ENCODE data around the gene ZNF714.

ZNF714 gene

GRCh38 chr19:21126078-21126477 lies 44.1 kb downstream of the ZNF714 start:
- Histone ChIP-seq H3K4me3 (ENCODE audit: low read depth, low read length) (no peak overlapping the region), H3K36me3 (no peaks in the 10 kb centered on the region)
- no peak for DNase-seq

GRCh38 chr19:21127001-21127400 lies 45.0 kb downstream of the ZNF714 start:
- TF ChIP-seq CTCF (IDR thresholded peaks at IDR 0.05; ENCODE audit: low read depth, low read length), result no peak
- Histone ChIP-seq H3K36me3 (no peaks in the 10 kb centered on the region), H3K27ac (no peak overlapping the region), H3K9me3 (ENCODE audit: severe bottlenecking) (no peaks in the 10 kb centered on the region), H3K27me3 (ENCODE audit: insufficient read depth, low read depth, severe bottlenecking) (no peaks in the 10 kb centered on the region), H3K4me3 (ENCODE audit: low read depth, low read length) (no peak overlapping the region)
- DNase-seq, result no peak

More at GRCh38 chr19:21126078-21126477, 44.1 kb downstream of the ZNF714 start:
- H3K9me3 ChIP-seq (ENCODE audit: severe bottlenecking), result no peaks in the 10 kb centered on the region
- no peaks in the 10 kb centered on the region for H3K27me3 ChIP-seq (ENCODE audit: insufficient read depth, low read depth, severe bottlenecking)
- no peak overlapping the region for H3K27ac ChIP-seq
- no peak for TF ChIP-seq CTCF (IDR thresholded peaks at IDR 0.05; ENCODE audit: low read depth, low read length)

- Histone ChIP-seq H3K27ac (no peak overlapping the region), H3K27me3 (ENCODE audit: insufficient read depth, low read depth, severe bottlenecking) (no peaks in the 10 kb centered on the region), H3K9me3 (ENCODE audit: severe bottlenecking) (no peaks in the 10 kb centered on the region), H3K4me3 (ENCODE audit: low read depth, low read length) (no peak overlapping the region), H3K36me3 (no peaks in the 10 kb centered on the region)
- no peak for DNase-seq
- no peak for TF ChIP-seq CTCF (IDR thresholded peaks at IDR 0.05; ENCODE audit: low read depth, low read length)
Observed at GRCh38 chr19:21127898-21128297, 45.9 kb downstream of the ZNF714 start.

GRCh38 chr19:21128901-21129698 lies 47.1 kb downstream of the ZNF714 start:
- Histone ChIP-seq H3K9me3 (ENCODE audit: severe bottlenecking) (no peaks in the 10 kb centered on the region), H3K4me3 (ENCODE audit: low read depth, low read length) (no peak overlapping the region), H3K27me3 (ENCODE audit: insufficient read depth, low read depth, severe bottlenecking) (no peaks in the 10 kb centered on the region), H3K36me3 (no peaks in the 10 kb centered on the region), H3K27ac (no peak overlapping the region)
- no peak for TF ChIP-seq CTCF (IDR thresholded peaks at IDR 0.05; ENCODE audit: low read depth, low read length)
- DNase-seq, result no peak

- no peak for TF ChIP-seq CTCF (IDR thresholded peaks at IDR 0.05; ENCODE audit: low read depth, low read length)
- Histone ChIP-seq H3K27me3 (ENCODE audit: insufficient read depth, low read depth, severe bottlenecking) (no peaks in the 10 kb centered on the region), H3K4me3 (ENCODE audit: low read depth, low read length) (no peak overlapping the region), H3K36me3 (no peaks in the 10 kb centered on the region), H3K27ac (no peak overlapping the region), H3K9me3 (ENCODE audit: severe bottlenecking) (no peaks in the 10 kb centered on the region)
- DNase-seq, result no peak
Observed at GRCh38 chr19:21130097-21130775, 48.2 kb downstream of the ZNF714 start.

All from WERI-Rb-1 (cell line).